ENCODE measurements around the gene KIRREL3. TPM values are rescaled to one million over a fixed set of nuclear protein-coding genes. Genes with fewer than 3 reads are reported as not detected.
A peak's percentile ranks its signal among the peaks of the same experiment; 100 is the strongest.

Gene KIRREL3
- total RNA-seq, 1 experiment from 2014 or later, result 0.28 TPM

- DNase-seq (ENCODE audit: low spot score), result no peak
Observed at GRCh38 chr11:126450198-126450597, 550.4 kb downstream of the KIRREL3 start.

GRCh38 chr11:126446581-126446980 lies 554.0 kb downstream of the KIRREL3 start:
- DNase-seq (ENCODE audit: low spot score), result no peak

- DNase-seq (ENCODE audit: low spot score), result no peak
Observed at GRCh38 chr11:126444072-126444471, 556.5 kb downstream of the KIRREL3 start.

- DNase-seq (ENCODE audit: low spot score), result no peak
Observed at GRCh38 chr11:126443120-126443519, 557.5 kb downstream of the KIRREL3 start.

- DNase-seq (ENCODE audit: low spot score), result peak; percentile 91
Observed at GRCh38 chr11:126440792-126441514, 559.6 kb downstream of the KIRREL3 start.

- DNase-seq (ENCODE audit: low spot score), result no peak
Observed at GRCh38 chr11:126440276-126440675, 560.3 kb downstream of the KIRREL3 start.

DNA sequence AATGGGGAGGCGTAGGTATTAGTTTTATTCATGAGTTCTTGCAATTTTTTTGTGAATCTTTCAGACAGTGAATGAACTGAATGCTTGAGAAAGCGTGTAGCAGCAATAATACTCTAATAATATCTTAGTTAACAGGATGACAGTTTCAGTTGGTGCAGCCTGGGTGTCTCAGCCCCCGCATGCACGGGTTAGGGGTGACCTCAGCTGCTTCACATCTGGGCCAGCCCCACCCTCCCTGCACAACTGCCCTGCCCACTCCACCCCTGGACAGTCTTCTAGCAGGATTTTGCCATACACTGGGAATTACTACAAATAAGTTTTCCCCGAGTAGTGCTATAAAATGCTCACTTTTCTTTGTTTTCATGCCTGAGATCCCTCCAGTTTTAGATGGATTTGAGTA lies 561.9 kb downstream of the KIRREL3 start:
- no peak for DNase-seq (ENCODE audit: low spot score)

GRCh38 chr11:126438272-126438671 lies 562.3 kb downstream of the KIRREL3 start:
- no peak for DNase-seq (ENCODE audit: low spot score)

DNA sequence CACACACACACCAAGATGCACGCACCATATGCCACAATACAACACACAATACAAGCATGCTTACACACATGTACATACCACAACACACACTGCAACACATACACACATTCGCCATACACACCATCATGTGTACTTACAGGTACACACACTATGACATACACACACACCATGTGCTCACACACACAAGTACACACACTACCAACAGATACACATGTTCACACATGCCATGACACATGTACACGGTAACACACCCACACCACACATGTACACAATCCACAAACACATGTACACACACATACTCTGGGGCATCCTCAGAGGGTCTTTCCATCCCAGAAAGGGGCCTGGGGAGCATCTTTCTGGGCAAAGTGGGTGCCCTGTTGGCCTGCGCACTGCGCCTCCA lies 562.8 kb downstream of the KIRREL3 start:
- no peak for DNase-seq (ENCODE audit: low spot score)

GRCh38 chr11:126436209-126436755 lies 564.3 kb downstream of the KIRREL3 start:
- DNase-seq (ENCODE audit: low spot score), result no peak

DNA sequence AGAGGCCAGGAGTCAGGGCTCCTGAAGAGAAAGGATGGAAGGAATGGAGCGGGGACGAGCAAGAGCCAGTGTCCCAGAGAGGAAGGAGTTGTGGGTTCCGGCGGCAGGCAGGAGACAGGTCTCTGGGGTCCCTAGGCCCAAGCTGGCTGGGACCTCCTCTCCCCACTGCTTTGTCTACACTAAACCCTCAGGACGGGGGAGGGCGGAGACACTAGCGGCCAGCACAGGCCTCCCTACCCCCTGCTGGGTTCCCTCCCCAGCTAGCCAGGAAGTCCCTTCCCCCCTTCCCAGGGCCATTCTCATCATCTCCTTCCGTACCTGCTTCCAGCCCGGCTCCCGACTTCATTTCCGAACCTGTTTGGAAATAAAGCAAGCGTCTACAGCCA lies 565.6 kb downstream of the KIRREL3 start:
- DNase-seq (ENCODE audit: low spot score), result no peak

GRCh38 chr11:126433989-126434949 lies 566.3 kb downstream of the KIRREL3 start:
- DNase-seq (ENCODE audit: low spot score), result no peak

- no peak for DNase-seq (ENCODE audit: low spot score)
Observed at GRCh38 chr11:126433244-126433846, 567.2 kb downstream of the KIRREL3 start.

- no peak for DNase-seq (ENCODE audit: low spot score)
Observed at GRCh38 chr11:126432525-126432924, 568.0 kb downstream of the KIRREL3 start.

DNA sequence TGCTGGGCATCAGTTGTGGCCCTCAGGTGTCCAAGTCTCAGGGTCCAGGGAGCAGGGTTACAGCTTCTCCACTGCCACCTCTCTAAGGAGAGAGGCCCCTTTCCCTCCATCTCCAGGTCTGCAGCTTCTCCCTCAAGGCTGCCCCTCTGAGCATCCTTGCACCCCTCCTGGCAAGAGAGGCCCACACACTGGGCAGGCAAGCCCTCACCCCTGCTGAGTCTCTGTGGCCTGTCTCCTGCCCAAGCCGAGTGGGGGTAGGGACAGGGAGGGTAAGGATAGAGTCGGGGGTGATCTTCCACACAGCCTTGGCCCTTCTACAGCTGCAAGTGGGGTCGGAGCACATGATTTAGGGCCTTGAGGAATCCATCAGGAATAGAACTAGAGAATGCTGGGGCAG lies 568.5 kb downstream of the KIRREL3 start:
- peak; percentile 34 for DNase-seq (ENCODE audit: low spot score)

- DNase-seq (ENCODE audit: low spot score), result peak; percentile 97
Observed at GRCh38 chr11:126431401-126432064, 569.0 kb downstream of the KIRREL3 start.

- peak; percentile 90 for DNase-seq (ENCODE audit: low spot score)
Observed at GRCh38 chr11:126430581-126431335, 569.8 kb downstream of the KIRREL3 start.

DNA sequence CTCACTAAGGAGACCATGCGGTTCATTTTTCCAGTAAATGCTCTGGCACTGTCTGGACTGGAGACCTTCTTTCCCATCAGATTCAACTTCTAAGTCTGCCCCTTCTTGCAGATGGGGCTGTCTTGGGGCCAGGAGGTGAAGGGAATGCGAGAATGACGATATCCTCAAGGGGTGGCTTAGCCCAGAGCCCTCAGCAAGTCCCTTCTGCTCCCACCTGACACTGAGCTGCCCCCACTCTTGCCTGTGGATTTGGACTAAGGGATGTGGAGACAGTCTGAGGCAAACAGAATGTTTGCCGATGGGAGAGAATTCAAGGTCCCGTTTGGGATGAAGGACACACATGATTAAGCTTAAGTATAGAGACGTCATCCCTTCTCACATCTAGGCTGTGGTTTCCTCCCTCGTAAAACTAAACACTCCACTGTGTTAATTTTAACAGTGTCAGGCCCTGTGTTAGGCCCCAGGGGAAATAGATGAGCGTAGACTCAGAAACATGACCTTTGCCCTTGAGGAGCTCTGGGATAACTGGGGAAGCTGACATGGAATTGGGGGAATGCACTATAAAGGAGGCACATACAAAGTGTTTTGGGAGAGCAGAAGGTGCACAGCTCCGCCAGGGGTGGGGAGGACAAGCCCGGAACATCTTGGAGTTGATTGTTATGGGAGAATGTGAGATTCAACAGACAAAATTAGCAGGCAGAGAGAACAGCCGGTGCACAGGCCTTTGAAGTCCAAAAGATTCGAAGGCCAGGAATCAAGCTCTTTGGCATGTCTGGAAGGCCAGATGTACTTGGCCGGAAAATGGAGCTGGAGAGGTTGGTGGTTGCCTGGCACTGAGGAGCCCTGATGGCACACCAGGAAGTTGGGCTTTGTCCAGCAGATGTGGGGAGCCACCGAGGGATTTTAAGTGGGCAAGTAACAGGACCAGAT lies 573.5 kb downstream of the KIRREL3 start:
- no peak for DNase-seq (ENCODE audit: low spot score)

DNA sequence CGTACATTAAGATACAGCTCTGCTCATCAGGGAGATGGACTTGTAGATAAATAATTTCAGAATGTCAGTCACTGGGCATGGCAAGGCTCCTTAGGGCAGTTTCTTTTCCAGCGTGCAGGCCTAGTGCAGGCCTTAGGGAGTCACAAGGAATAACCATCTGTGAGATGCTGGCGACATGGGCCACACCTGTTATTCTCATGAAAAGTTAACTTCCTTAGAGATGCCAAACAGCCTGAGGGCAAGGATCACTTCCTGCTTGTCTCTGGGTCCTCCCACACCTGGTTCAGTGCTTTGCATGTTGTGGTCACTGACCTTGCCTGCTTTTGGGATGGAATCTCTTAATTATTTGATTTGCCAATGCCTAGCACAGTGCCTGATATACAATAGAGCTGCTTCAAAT lies 574.5 kb downstream of the KIRREL3 start:
- no peak for DNase-seq (ENCODE audit: low spot score)
